AG04450 (cell line): ENCODE results near the gene MMP2. TPM values are rescaled to one million over a fixed set of nuclear protein-coding genes. Genes with fewer than 3 reads are reported as not detected.

Experiments used
- CTCF ChIA-PET: fragments of 300-600, 350-600 bp; formaldehyde crosslinking; extraction: SDS; loops from one replicate; lab custom pipeline; 2022; ENCODE audit warnings: antibody characterized with exemption, inconsistent platforms; lab: Charles Lee
- POLR2A ChIA-PET: fragments of 350-600 bp; formaldehyde crosslinking; extraction: SDS; loops from one replicate; lab custom pipeline; 2021; ENCODE audit warnings: antibody characterized with exemption, inconsistent platforms; lab: Yijun Ruan, JAX
- DNase-seq: peaks from one replicate; pipeline ENCODE4 v3.0.0-alpha.2; 2011; ENCODE audit warnings: low read depth, low spot score
- H3K27ac ChIP-seq: one replicate; pipeline ENCODE4 v1.5.1; 2012; ENCODE audit warnings: low read depth, low read length, control low read depth
- H3K27me3 ChIP-seq: one replicate; pipeline ENCODE4 v1.6.0; 2012; ENCODE audit warnings: low read length; ENCODE audit not compliant: control insufficient read depth, insufficient read depth
- H3K4me3 ChIP-seq: 2 replicates; pipeline ENCODE4 v1.5.1; 2011; ENCODE audit warnings: mild to moderate bottlenecking, low read depth, low read length, control low read depth
- H3K9me3 ChIP-seq: 2 replicates; pipeline ENCODE4 v1.5.1; 2012; ENCODE audit warnings: low read length; ENCODE audit not compliant: control insufficient read depth, insufficient read depth
- polyA plus RNA-seq: library from polyadenylated mRNA; depleted of rRNA; stranded (reverse); fragments of >200 nt; gene quantifications from 2 replicates; pipeline ENCODE4 v1.2.3, GENCODE V29; 2011
- TF ChIP-seq, protein P1 (sequence below): IDR thresholded peaks from 2 replicates; pipeline ENCODE4 v1.5.1; 2011; ENCODE audit warnings: low read depth, low read length, control low read depth, inconsistent platforms

The MMP2 gene
- polyA plus RNA-seq, 1 experiment = 1,281 TPM

- H3K27ac ChIP-seq = no peak overlapping the region
- no peak for DNase-seq
Observed at GRCh38 chr16:55526441-55526840, 47.4 kb downstream of the MMP2 start.

GRCh38 chr16:55527885-55528284 lies 48.9 kb downstream of the MMP2 start:
- no peak overlapping the region for H3K4me3 ChIP-seq
- H3K27me3 ChIP-seq = no peaks in the 10 kb centered on the region
- ChIA-PET CTCF (interaction anchor here (1.0 to 6.5 kb wide), 5 partner anchors 23 to 84 kb away, joined by 3 to 57 read pairs (median 3); no protein-coding TSS in a partner anchor), POLR2A (interaction anchor here (1.1 kb wide), 1 partner anchor 13 kb away, joined by 3 read pairs; no protein-coding TSS in a partner anchor)
- no peak for DNase-seq
- H3K27ac ChIP-seq = no peak overlapping the region
- no peaks in the 10 kb centered on the region for H3K9me3 ChIP-seq
- TF ChIP-seq, protein P1, sequence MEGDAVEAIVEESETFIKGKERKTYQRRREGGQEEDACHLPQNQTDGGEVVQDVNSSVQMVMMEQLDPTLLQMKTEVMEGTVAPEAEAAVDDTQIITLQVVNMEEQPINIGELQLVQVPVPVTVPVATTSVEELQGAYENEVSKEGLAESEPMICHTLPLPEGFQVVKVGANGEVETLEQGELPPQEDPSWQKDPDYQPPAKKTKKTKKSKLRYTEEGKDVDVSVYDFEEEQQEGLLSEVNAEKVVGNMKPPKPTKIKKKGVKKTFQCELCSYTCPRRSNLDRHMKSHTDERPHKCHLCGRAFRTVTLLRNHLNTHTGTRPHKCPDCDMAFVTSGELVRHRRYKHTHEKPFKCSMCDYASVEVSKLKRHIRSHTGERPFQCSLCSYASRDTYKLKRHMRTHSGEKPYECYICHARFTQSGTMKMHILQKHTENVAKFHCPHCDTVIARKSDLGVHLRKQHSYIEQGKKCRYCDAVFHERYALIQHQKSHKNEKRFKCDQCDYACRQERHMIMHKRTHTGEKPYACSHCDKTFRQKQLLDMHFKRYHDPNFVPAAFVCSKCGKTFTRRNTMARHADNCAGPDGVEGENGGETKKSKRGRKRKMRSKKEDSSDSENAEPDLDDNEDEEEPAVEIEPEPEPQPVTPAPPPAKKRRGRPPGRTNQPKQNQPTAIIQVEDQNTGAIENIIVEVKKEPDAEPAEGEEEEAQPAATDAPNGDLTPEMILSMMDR = no peak

More at GRCh38 chr16:55526441-55526840, 47.4 kb downstream of the MMP2 start:
- ChIA-PET POLR2A (no interaction called here), CTCF (no interaction called here)
- H3K27me3 ChIP-seq = no peaks in the 10 kb centered on the region
- H3K9me3 ChIP-seq = no peaks in the 10 kb centered on the region
- no peak overlapping the region for H3K4me3 ChIP-seq
- TF ChIP-seq, protein P1 = no peak

DNA sequence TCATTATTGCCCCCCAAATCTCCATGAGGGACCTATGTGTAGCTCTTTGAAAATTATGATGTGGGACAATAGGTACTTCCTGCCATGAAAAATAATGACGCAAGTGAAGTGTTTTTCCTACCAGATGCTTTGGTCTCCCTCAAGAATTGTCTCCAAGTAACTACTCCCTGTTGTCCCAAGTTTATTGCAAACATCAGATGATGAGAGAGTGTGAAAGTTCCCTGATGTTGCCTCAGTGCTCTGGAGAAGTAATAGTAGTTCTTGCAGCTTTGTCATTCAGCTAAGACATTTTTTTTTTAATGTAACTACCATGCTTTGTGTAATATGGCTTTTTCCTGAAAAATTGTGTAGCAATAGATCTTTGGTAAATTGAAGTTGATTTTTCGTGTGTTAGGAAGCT lies 50.0 kb downstream of the MMP2 start:
- TF ChIP-seq, protein P1 = no peak
- no peaks in the 10 kb centered on the region for H3K9me3 ChIP-seq
- no peak for DNase-seq
- H3K27me3 ChIP-seq = no peaks in the 10 kb centered on the region
- no peak overlapping the region for H3K4me3 ChIP-seq
- H3K27ac ChIP-seq = no peak overlapping the region
- CTCF ChIA-PET = interaction anchor here (1.2 to 6.5 kb wide), 2 partner anchors 63 to 85 kb away, joined by 3 to 57 read pairs; no protein-coding TSS in a partner anchor
- POLR2A ChIA-PET = no interaction called here

DNA sequence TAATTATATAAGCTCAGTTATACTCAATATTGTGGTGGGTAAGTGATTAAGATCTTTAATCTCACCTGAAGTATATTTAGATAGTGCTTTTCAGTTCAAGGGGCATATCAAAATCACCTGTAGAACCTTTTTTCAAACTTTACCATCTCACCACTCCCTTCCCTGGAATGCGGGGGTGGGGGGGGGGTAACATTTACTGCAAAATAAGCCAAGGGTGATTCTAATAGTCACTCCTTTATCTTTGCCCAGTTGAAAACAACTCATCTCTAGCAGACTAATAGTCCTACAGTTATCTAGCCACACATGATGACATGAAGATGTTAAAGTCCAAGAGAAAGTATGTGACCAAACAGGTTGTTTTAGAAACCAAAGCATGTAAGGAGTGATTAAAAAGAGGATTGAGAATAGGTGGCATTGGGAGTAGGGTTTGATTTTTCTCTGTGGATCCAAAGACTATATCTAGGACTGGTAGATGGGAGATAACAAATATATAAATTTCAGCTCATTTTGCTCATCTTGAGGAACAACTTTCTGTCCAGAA lies 51.4 kb downstream of the MMP2 start:
- Histone ChIP-seq H3K4me3 (no peak overlapping the region), H3K9me3 (no peaks in the 10 kb centered on the region), H3K27me3 (no peaks in the 10 kb centered on the region), H3K27ac (no peak overlapping the region)
- DNase-seq = no peak
- TF ChIP-seq, protein P1 = no peak
- POLR2A ChIA-PET = no interaction called here
- CTCF ChIA-PET = interaction anchor here (6.5 kb wide), 1 partner anchor 65 kb away, joined by 57 read pairs; no protein-coding TSS in a partner anchor

- ChIA-PET CTCF (interaction anchor here (0.9 to 6.5 kb wide), 6 partner anchors 12 to 180 kb away, joined by 3 to 57 read pairs (median 3); no protein-coding TSS in a partner anchor), POLR2A (interaction anchor here (1.3 kb wide), 1 partner anchor 23 kb away, joined by 3 read pairs; no protein-coding TSS in a partner anchor)
- TF ChIP-seq, protein P1 = no peak
- H3K4me3 ChIP-seq = no peak overlapping the region
- no peaks in the 10 kb centered on the region for H3K9me3 ChIP-seq
- DNase-seq = no peak
- no peak overlapping the region for H3K27ac ChIP-seq
- no peaks in the 10 kb centered on the region for H3K27me3 ChIP-seq
Observed at GRCh38 chr16:55532227-55532626, 53.2 kb downstream of the MMP2 start.
